T-cell (primary cell): ENCODE results near the gene TEAD2. TPM values are rescaled to one million over a fixed set of nuclear protein-coding genes. Genes with fewer than 3 reads are reported as not detected.
"Not testable (repeated sequence)": the region's sequence is repeated elsewhere in the genome, so short reads cannot be mapped to it uniquely, and the experiment has no call there.

Experiments used
- ATAC-seq, 4 experiments: fragments of 200-7000 bp in 3 of 4; fragments of 150-1000 bp in 1 of 4; cut with Tn5 transposase; replicated peaks in 1 of 4; 1 replicate in 3 of 4; 2 replicates in 1 of 4; pipeline ENCODE4 v1.10.0; 2021; ENCODE audit warnings: moderate library complexity in 3 of 4, mild to moderate bottlenecking in 2 of 4, moderate number of reproducible peaks in 1 of 4
- CTCF ChIA-PET, 2 donors: fragments of 300-600 bp; sonication (Branson Sonifier 250); formaldehyde crosslinking; loops; one replicate each; lab custom pipeline; 2022; ENCODE audit warnings: antibody characterized with exemption in 2 of 2; lab: Charles Lee
- POLR2A ChIA-PET, 2 donors: fragments of 300-600 bp; sonication (Branson Sonifier 250); formaldehyde crosslinking; loops; one replicate each; lab custom pipeline; 2022; ENCODE audit warnings: antibody characterized with exemption in 2 of 2; lab: Charles Lee
- DNase-seq, 35 experiments: peaks; one replicate each; pipeline versions ENCODE4 v3.0.0 to v3.0.0-alpha.2; 2013 to 2023
- H3K27ac ChIP-seq: one replicate; pipeline ENCODE4 v1.5.1; 2013; ENCODE audit warnings: low read length
- H3K27me3 ChIP-seq, 2 experiments: replicated peaks in 1 of 2; 1 replicate in 1 of 2; 2 replicates in 1 of 2; pipeline versions ENCODE4 v1.6.1 to v1.7.0; 2013; ENCODE audit warnings: low read length in 1 of 2, mixed read lengths in 1 of 2; ENCODE audit not compliant: control insufficient read depth in 2 of 2, insufficient read depth in 2 of 2; ENCODE audit errors: extremely low read depth in 1 of 2
- H3K36me3 ChIP-seq, 2 donors: 1 replicate in 1 of 2; 2 replicates in 1 of 2; pipeline versions ENCODE4 v1.6.1 to v1.7.0; 2013; ENCODE audit warnings: low read length in 1 of 2; ENCODE audit not compliant: control insufficient read depth in 2 of 2, insufficient read depth in 1 of 2; ENCODE audit errors: extremely low read depth in 1 of 2
- H3K4me1 ChIP-seq, 2 experiments: 1 replicate in 1 of 2; 2 replicates in 1 of 2; pipeline versions ENCODE4 v1.6.1 to v1.7.0; 2013; ENCODE audit warnings: low read length in 2 of 2, mixed read lengths in 1 of 2; ENCODE audit not compliant: insufficient read depth in 2 of 2, control insufficient read depth in 1 of 2; ENCODE audit errors: extremely low read depth in 1 of 2
- H3K4me3 ChIP-seq, 2 donors: 1 replicate in 1 of 2; 2 replicates in 1 of 2; pipeline versions ENCODE4 v1.5.1 to v1.7.0; 2013; ENCODE audit warnings: mild to moderate bottlenecking in 2 of 2, low read length in 1 of 2, moderate library complexity in 1 of 2; ENCODE audit not compliant: control insufficient read depth in 1 of 2; ENCODE audit errors: extremely low read depth in 1 of 2
- H3K9me3 ChIP-seq: 2 replicates; pipeline ENCODE4 v1.7.0; 2013
- H3K27ac Mint-ChIP-seq, 2 donors: one replicate each; pipeline ENCODE4 v1.8.0; 2020 to 2021; ENCODE audit warnings: mild to moderate bottlenecking in 2 of 2, mixed read lengths in 2 of 2
- H3K27me3 Mint-ChIP-seq, 2 donors: one replicate each; pipeline ENCODE4 v1.8.0; 2021 to 2022; ENCODE audit warnings: mixed read lengths in 2 of 2
- H3K36me3 Mint-ChIP-seq: one replicate; pipeline ENCODE4 v1.8.0; 2021; ENCODE audit warnings: mixed read lengths
- H3K4me1 Mint-ChIP-seq, 3 donors: one replicate each; pipeline ENCODE4 v1.8.0; 2020 to 2022; ENCODE audit warnings: mixed read lengths in 3 of 3, mild to moderate bottlenecking in 1 of 3
- H3K4me3 Mint-ChIP-seq, 3 donors: one replicate each; pipeline ENCODE4 v1.8.0; 2020 to 2022; ENCODE audit warnings: mild to moderate bottlenecking in 3 of 3, mixed read lengths in 3 of 3, moderate library complexity in 3 of 3
- H3K9me3 Mint-ChIP-seq, 3 donors: one replicate each; pipeline ENCODE4 v1.8.0; 2020 to 2022; ENCODE audit warnings: mixed read lengths in 3 of 3
- WGBS: methylation state at CpG from one replicate; pipeline ENCODE4 v1.1.5; 2013; ENCODE audit warnings: missing lambda C conversion rate; ENCODE audit not compliant: insufficient coverage; 5-methylcytosine and 5-hydroxymethylcytosine counted together
- total RNA-seq, 35 experiments: library from RNA in 6 of 35; stranded (reverse) in 6 of 35; fragments of 120-200 nt in 1 of 35; gene quantifications; one replicate each; pipeline versions ENCODE4 v1.2.1 to v1.2.4 and lab custom pipeline; 2013 to 2026

Gene TEAD2
- total RNA-seq, 5 donors from 2014 or later (not counting 1 experiment from before 2014, with no cell fraction given), result 0.20 to 0.43 (median 0.28) TPM; not detected in 2

DNA sequence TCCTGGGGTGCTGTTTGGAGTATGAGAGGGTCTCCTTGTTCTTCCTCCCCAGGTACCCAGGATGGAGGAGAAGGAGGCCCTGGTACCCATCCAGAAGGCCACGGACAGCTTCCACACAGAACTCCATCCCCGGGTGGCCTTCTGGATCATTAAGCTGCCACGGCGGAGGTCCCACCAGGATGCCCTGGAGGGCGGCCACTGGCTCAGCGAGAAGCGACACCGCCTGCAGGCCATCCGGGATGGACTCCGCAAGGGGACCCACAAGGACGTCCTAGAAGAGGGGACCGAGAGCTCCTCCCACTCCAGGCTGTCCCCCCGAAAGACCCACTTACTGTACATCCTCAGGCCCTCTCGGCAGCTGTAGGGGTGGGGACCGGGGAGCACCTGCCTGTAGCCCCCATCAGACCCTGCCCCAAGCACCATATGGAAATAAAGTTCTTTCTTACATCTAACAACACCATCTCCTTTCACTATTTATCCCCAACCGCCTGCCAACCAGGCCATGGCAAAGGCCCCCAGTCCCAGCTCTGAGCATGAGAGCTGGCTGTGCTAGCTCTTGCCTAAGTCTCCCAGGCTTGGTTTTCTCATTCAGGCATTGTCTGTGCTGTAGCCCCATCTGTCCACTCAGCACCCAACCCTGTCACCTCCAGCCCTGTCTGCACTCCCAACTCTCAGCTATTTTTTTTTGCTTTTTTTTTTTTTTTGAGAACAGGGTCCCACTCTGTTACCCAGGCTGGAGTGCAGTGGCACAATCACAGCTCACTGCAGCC lies 12.6 kb upstream of the TEAD2 start:
- POLR2A ChIA-PET, result interaction anchor here in 1 of 2 donors (0.5 to 0.6 kb wide), 3 partner anchors 26 to 1015 kb away, joined by 3 to 5 read pairs (median 3); no protein-coding TSS in a partner anchor
- H3K36me3 ChIP-seq, result no peaks in the 10 kb centered on the region
- Mint-ChIP-seq H3K27me3 (peaks cover 3 to 9% of the 10 kb centered on the region in 2 donors), H3K4me3 (no peak overlapping the region), H3K4me1 (no peaks in the 10 kb centered on the region), H3K27ac (no peak overlapping the region), H3K36me3 (no peaks in the 10 kb centered on the region), H3K9me3 (no peaks in the 10 kb centered on the region)
- CTCF ChIA-PET, result no interaction called here
- H3K4me3 ChIP-seq, result no peak overlapping the region
- ATAC-seq, result no peak
- H3K9me3 ChIP-seq, result no peaks in the 10 kb centered on the region
- H3K27me3 ChIP-seq, result peaks cover 0 to 30% of the 10 kb centered on the region in 2 experiments
- H3K27ac ChIP-seq, result no peak overlapping the region
- DNase-seq, result no peak
- 93% methylated on average over 12 of the region's 16 CpGs for WGBS
- no peaks in the 10 kb centered on the region for H3K4me1 ChIP-seq

DNA sequence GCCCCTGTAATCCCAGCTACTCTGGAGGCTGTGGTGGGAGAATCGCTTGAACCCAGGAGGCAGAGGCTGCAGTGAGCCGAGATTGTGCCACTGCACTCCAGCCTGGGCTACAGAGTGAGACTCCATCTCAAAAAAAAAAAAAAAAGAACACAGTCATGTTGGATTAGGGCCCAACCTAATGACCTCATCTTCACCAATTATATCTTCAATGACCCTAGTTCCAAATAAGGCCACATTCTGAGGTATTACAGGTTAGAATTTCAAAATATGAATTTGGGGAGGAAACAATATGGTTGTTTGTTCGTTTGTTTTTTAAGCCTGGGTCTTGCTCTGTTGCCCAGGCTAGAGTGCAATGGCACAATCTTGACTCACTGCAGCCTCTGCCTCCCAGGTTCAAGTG lies 11.0 kb upstream of the TEAD2 start:
- CTCF ChIA-PET, result interaction anchor here in 1 of 2 donors (0.6 to 1.0 kb wide), 3 partner anchors 97 to 420 kb away, joined by 3 to 5 read pairs (median 4); no protein-coding TSS in a partner anchor
- H3K27ac ChIP-seq, H3K9me3 Mint-ChIP-seq, H3K36me3 ChIP-seq, H3K27ac Mint-ChIP-seq, H3K4me1 ChIP-seq, H3K27me3 Mint-ChIP-seq, H3K36me3 Mint-ChIP-seq, POLR2A ChIA-PET, H3K4me3 Mint-ChIP-seq, DNase-seq, H3K9me3 ChIP-seq, H3K4me1 Mint-ChIP-seq, H3K4me3 ChIP-seq, ATAC-seq: not testable (repeated sequence)
- 75% methylated on average over 2 of the region's 3 CpGs for WGBS
- H3K27me3 ChIP-seq, result peaks cover 0 to 34% of the 10 kb centered on the region in 2 experiments

DNA sequence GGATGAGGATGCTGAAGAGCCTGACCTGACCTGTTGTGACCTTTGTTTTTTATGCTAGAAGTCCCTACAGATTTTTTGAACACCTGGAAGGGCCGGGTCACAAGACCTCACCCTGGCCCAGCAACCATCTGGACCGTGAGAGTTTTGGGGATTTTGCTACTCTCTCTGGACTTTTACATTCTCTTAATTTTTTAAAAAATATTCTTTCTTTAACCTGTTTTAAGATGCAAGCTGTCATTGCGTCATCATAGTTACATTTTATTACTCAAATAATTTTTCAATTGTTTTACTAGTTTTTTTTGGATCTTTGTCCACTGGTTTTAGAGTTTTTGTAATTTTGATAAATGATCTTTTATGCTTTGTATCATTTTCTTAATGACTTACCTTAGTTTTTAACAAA lies 9.0 kb upstream of the TEAD2 start:
- peaks cover 3% of the 10 kb centered on the region for H3K36me3 Mint-ChIP-seq
- H3K27ac ChIP-seq, result no peak overlapping the region
- peaks cover 0 to 7% (median 0%) of the 10 kb centered on the region in 3 donors for H3K9me3 Mint-ChIP-seq
- POLR2A ChIA-PET, result no interaction called here
- no peak for ATAC-seq
- H3K4me1 Mint-ChIP-seq, result no peaks in the 10 kb centered on the region
- no peak overlapping the region for H3K4me3 Mint-ChIP-seq
- CTCF ChIA-PET, result no interaction called here
- H3K36me3 ChIP-seq, result no peaks in the 10 kb centered on the region
- no peak for DNase-seq
- H3K27me3 ChIP-seq, result peaks cover 0 to 41% of the 10 kb centered on the region in 2 experiments
- peaks cover 1 to 8% of the 10 kb centered on the region in 2 donors for H3K27me3 Mint-ChIP-seq
- 33% methylated on average over 1 of the region's 3 CpGs for WGBS
- H3K27ac Mint-ChIP-seq, result no peak overlapping the region
- H3K4me1 ChIP-seq, result no peaks in the 10 kb centered on the region
- no peak overlapping the region for H3K4me3 ChIP-seq
- H3K9me3 ChIP-seq, result no peaks in the 10 kb centered on the region

DNA sequence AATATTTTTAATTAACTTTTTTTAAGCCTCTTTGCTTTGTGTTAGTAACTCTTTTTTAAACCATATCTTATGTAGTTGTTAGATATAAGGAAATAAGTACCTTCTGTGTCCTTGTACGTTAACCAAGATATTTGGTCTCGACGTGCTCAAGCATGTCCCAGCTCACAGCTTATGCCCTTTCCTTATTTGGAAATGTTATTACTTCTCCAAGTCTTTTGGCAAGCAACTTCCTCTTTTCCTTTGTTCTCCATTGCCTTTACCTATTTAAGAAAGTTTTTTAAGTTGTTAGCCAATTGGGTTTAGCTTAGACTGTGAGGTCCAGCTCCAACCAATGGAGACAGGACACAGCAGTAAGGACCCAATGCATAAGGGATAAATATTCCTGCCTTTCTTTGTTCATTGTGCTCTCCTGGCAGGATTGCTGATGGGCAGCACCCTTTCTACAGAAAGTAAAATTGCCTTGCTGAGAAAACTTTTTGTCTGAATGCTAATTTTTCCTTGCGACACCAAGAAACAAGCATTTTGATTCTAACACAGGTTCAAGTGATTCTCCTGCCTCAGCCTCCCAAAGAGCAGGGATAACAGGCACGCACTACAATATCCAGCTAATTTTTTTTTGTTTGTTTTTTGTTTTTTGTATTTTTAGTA lies 6.6 kb upstream of the TEAD2 start:
- CTCF ChIA-PET, result no interaction called here
- no peak for ATAC-seq
- peaks cover 0 to 48% of the 10 kb centered on the region in 2 experiments for H3K27me3 ChIP-seq

DNA sequence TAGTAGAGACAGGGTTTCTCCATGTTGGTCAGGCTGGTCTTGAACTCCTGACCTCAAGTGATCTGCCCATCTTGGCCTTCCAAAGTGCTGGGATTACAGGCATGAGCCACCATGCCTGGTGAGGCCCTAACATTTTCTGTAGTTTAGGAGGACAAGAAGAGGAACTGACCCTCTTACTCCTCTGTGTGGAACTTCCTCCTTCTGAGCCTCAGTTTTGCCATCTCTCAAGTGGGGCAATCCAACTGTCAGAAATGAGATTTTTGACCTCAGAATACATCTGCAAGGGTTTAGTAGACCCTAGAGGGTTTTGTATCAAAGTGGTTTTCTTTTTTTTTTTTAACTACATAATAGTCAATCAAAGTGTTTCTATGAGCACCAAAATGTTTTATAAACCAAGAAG lies 3.9 kb upstream of the TEAD2 start:
- ChIA-PET POLR2A (interaction anchor here in 1 of 2 donors (0.6 kb wide), 1 partner anchor 13 kb away, joined by 3 read pairs; no protein-coding TSS in a partner anchor), CTCF (interaction anchor here (0.5 to 0.6 kb wide), 2 partner anchors 23 to 154 kb away, joined by 3 to 5 read pairs; no protein-coding TSS in a partner anchor)
- peaks cover 3 to 75% of the 10 kb centered on the region in 2 experiments for H3K27me3 ChIP-seq
- Mint-ChIP-seq H3K27ac (no peak overlapping the region), H3K27me3 (peaks cover 0 to 26% of the 10 kb centered on the region in 2 donors), H3K4me1 (peaks cover 7 to 13% (median 11%) of the 10 kb centered on the region in 3 donors), H3K4me3 (no peak overlapping the region), H3K9me3 (peaks cover 0 to 7% (median 0%) of the 10 kb centered on the region in 3 donors), H3K36me3 (peaks cover 3% of the 10 kb centered on the region)
- H3K9me3 ChIP-seq, result no peaks in the 10 kb centered on the region
- no peak for DNase-seq
- peaks cover 7 to 35% of the 10 kb centered on the region in 2 experiments for H3K4me1 ChIP-seq
- no peak for ATAC-seq
- no peak overlapping the region for H3K4me3 ChIP-seq
- no peak overlapping the region for H3K27ac ChIP-seq
- H3K36me3 ChIP-seq, result no peaks in the 10 kb centered on the region

More for the DNA sequence above, 6.6 kb upstream of the TEAD2 start:
- no peak overlapping the region for H3K4me3 Mint-ChIP-seq
- H3K27ac Mint-ChIP-seq, result no peak overlapping the region
- Histone ChIP-seq H3K4me1 (peaks cover 0 to 8% of the 10 kb centered on the region in 2 experiments), H3K4me3 (no peak overlapping the region), H3K9me3 (no peaks in the 10 kb centered on the region), H3K36me3 (no peaks in the 10 kb centered on the region), H3K27ac (no peak overlapping the region)
- 100% methylated on average over 1 of the region's 5 CpGs for WGBS
- H3K9me3 Mint-ChIP-seq, result peaks cover 0 to 7% (median 0%) of the 10 kb centered on the region in 3 donors
- POLR2A ChIA-PET, result no interaction called here
- peaks cover 3% of the 10 kb centered on the region for H3K36me3 Mint-ChIP-seq
- peaks cover 0 to 22% of the 10 kb centered on the region in 2 donors for H3K27me3 Mint-ChIP-seq
- peaks cover 3 to 7% (median 5%) of the 10 kb centered on the region in 3 donors for H3K4me1 Mint-ChIP-seq
- no peak for DNase-seq

DNA sequence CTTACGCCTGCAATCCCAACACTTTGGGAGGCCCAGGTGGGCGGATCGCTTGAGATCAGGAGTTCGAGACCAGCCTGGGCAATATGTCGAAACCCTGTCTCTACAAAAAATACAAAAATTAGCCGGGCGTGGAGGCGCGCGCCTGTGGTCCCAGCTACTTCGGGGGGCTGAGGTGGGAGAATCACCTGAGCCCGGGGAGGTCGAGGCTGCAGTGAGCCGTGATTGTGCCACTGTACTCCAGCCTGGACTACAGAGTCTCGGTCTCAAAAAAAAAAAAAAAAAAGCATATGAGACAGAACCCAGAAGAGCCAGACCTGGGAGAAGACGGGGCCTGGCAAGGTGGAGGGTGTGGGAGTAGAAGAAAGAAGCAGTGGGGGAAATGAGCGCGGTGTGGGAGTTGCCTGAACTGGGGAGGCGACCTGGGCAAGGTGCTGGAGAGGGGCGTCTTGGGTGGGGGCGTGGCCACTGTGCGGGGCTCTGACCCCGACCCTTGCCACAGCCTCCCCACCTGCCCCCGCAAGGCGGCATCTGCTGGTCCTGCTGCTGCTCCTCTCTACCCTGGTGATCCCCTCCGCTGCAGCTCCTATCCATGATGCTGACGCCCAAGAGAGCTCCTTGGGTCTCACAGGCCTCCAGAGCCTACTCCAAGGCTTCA lies 2.0 kb upstream of the TEAD2 start:
- no peak overlapping the region for H3K27ac Mint-ChIP-seq
- H3K36me3 Mint-ChIP-seq, result no peaks in the 10 kb centered on the region
- CTCF ChIA-PET, result interaction anchor here in 1 of 2 donors (0.7 kb wide), 1 partner anchor 29 kb away, joined by 6 read pairs; no protein-coding TSS in a partner anchor
- H3K4me3 ChIP-seq, result peak overlapping the region; percentile 3 to 15
- POLR2A ChIA-PET, result no interaction called here
- WGBS, result 74% methylated on average over 20 of the region's 27 CpGs
- no peak overlapping the region for H3K27ac ChIP-seq
- H3K36me3 ChIP-seq, result no peaks in the 10 kb centered on the region
- no peak for ATAC-seq
- no peak for DNase-seq
- peaks cover 0 to 4% (median 0%) of the 10 kb centered on the region in 3 donors for H3K9me3 Mint-ChIP-seq
- peak overlapping the region in 1 of 3 donors; percentile 25 for H3K4me3 Mint-ChIP-seq
- peaks cover 7 to 35% of the 10 kb centered on the region in 2 experiments for H3K4me1 ChIP-seq
- no peaks in the 10 kb centered on the region for H3K9me3 ChIP-seq
- H3K27me3 ChIP-seq, result peaks cover 3 to 79% of the 10 kb centered on the region in 2 experiments
- H3K27me3 Mint-ChIP-seq, result peaks cover 5 to 29% of the 10 kb centered on the region in 2 donors
- H3K4me1 Mint-ChIP-seq, result peaks cover 7 to 21% (median 13%) of the 10 kb centered on the region in 3 donors
